K562 treated with DMSO at 1 percent for 48 hours (cell line): ENCODE results near the gene ZNFX1. TPM values are rescaled to one million over a fixed set of nuclear protein-coding genes. Genes with fewer than 3 reads are reported as not detected.

ENCODE experiments used
- total RNA-seq: library from RNA; unstranded; fragments of 300-600 nt; gene quantifications from 2 replicates; pipeline ENCODE4 v1.2.3, GENCODE V29; 2022; ENCODE audit warnings: low replicate concordance; ENCODE audit errors: extremely low read depth

Gene ZNFX1
- not detected in 2 replicates for total RNA-seq

GRCh38 chr20:49278036-49278817 lies at the start of gene ZNFX1:
Gene ZNFX1, minus strand, starts transcription at chr20:49278057. Its CDS starts 2,218 bp downstream, at chr20:49275839.

GRCh38 chr20:49219091-49219923 lies 58.5 kb downstream of the ZNFX1 start, which contains the start of gene DDX27:
Gene DDX27, plus strand, starts transcription at chr20:49219416. Its CDS starts 33 bp downstream, at chr20:49219449.

Other genes with a start within 250 kb of the ZNFX1 start
- not detected in 2 replicates for gene CSE1L, start 231.7 kb downstream of the ZNFX1 start, total RNA-seq
- gene STAU1, start 89.7 kb downstream of the ZNFX1 start, total RNA-seq = not detected in 2 replicates
- gene DDX27, start 58.6 kb downstream of the ZNFX1 start, total RNA-seq = not detected in 2 replicates
- gene KCNB1, start 204.6 kb upstream of the ZNFX1 start, total RNA-seq = not detected in 2 replicates